DND-41 (cell line): ENCODE measurements around the gene NEU4.

ENCODE experiments used
- ATAC-seq: fragments of 200-7000 bp; cut with Tn5 transposase; 3 replicates; pipeline ENCODE4 v1.9.1; 2021; ENCODE audit warnings: low read depth; ENCODE audit not compliant: insufficient read depth
- DNase-seq: peaks from one replicate; pipeline ENCODE4 v3.0.0-alpha.2; 2020
- H2AFZ ChIP-seq: 2 replicates; pipeline ENCODE4 v1.6.0; 2012; ENCODE audit warnings: low read depth, low read length
- H3K27ac ChIP-seq: 2 replicates; pipeline ENCODE4 v1.5.1; 2012; ENCODE audit warnings: low read length, inconsistent platforms
- H3K27me3 ChIP-seq: fragments of 200-600 bp; sonication (generic); 2 replicates; pipeline ENCODE4 v1.6.0; 2012; ENCODE audit warnings: low read length, mild to moderate bottlenecking, inconsistent platforms; ENCODE audit not compliant: insufficient read depth, poor library complexity
- H3K36me3 ChIP-seq: 2 replicates; pipeline ENCODE4 v1.5.1; 2012; ENCODE audit warnings: low read length, inconsistent platforms; ENCODE audit not compliant: insufficient read depth
- H3K4me1 ChIP-seq: 2 replicates; pipeline ENCODE4 v1.5.1; 2012; ENCODE audit warnings: mild to moderate bottlenecking, low read length; ENCODE audit not compliant: insufficient read depth
- H3K4me2 ChIP-seq: 2 replicates; pipeline ENCODE4 v1.6.0; 2012; ENCODE audit warnings: mild to moderate bottlenecking, moderate library complexity, low read length, inconsistent platforms; ENCODE audit not compliant: insufficient read depth
- H3K4me3 ChIP-seq, 2 experiments: fragments of 200-600 bp in 1 of 2; shearing (Covaris generic) in 1 of 2; 2 replicates each; pipeline ENCODE4 v1.5.1; 2012 to 2016; ENCODE audit warnings: inconsistent platforms in 2 of 2, low read length in 2 of 2, mild to moderate bottlenecking in 2 of 2, low read depth in 1 of 2, moderate library complexity in 1 of 2
- H3K79me2 ChIP-seq: 2 replicates; pipeline ENCODE4 v1.6.0; 2012; ENCODE audit warnings: low read length, inconsistent platforms; ENCODE audit not compliant: insufficient read depth
- H3K9ac ChIP-seq: 2 replicates; pipeline ENCODE4 v1.6.0; 2012; ENCODE audit warnings: low read depth, mild to moderate bottlenecking, inconsistent platforms, low read length, moderate library complexity
- H3K9me3 ChIP-seq: 2 replicates; pipeline ENCODE4 v1.5.1; 2012; ENCODE audit warnings: low read length, moderate library complexity, mild to moderate bottlenecking, inconsistent platforms; ENCODE audit not compliant: insufficient read depth, severe bottlenecking
- H4K20me1 ChIP-seq: 2 replicates; pipeline ENCODE4 v1.6.0; 2012; ENCODE audit warnings: low read length; ENCODE audit not compliant: insufficient read depth
- CTCF ChIP-seq: IDR thresholded peaks from 2 replicates; pipeline ENCODE4 v1.5.1; 2012; ENCODE audit warnings: borderline replicate concordance, low read length, moderate library complexity, mild to moderate bottlenecking; ENCODE audit not compliant: poor library complexity, severe bottlenecking; ENCODE audit errors: extremely low read depth
- EZH2 ChIP-seq: IDR thresholded peaks from 3 replicates; pipeline ENCODE4 v1.6.1; 2012; ENCODE audit warnings: borderline replicate concordance, low read depth, mild to moderate bottlenecking, moderate library complexity, low read length, inconsistent platforms; ENCODE audit not compliant: severe bottlenecking

Gene NEU4

DNA sequence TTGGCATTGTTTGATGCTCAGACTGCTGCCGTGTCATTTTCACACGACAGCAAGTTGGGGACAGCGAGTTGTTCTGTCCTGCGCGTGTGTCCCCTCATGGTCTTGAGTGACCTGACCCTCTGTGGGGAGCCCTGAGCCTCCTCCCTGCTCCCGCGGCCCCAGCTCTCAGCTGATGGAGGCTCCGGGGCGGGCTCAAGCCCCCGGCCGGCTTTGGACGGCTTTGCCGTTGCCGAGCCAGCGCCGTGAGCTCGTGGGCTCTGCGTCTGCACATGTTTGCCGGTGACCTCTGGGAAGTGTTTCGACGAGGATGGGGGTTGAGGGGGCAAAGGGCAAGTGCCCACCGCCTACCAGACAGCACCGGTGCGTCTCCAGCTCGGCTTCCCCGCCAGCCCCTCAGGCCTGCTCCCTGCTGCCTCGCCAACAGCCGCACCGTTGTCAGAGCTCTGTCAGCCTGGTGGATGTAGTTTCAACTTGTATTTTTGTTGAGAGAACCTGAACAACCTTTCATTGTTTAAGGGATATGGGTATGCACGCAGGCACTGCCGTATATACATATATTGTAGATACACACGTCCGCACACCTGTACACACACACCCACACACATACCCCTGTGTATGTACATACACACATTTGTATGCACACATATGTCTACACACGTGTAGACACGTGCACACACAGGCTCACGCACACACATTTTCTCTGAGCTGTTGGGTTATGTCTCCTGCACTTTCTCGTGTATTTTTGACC is 36.0 kb downstream of the NEU4 start:
- no peak overlapping the region for H3K9ac ChIP-seq
- no peak overlapping the region for H3K4me2 ChIP-seq
- no peak for DNase-seq

DNA sequence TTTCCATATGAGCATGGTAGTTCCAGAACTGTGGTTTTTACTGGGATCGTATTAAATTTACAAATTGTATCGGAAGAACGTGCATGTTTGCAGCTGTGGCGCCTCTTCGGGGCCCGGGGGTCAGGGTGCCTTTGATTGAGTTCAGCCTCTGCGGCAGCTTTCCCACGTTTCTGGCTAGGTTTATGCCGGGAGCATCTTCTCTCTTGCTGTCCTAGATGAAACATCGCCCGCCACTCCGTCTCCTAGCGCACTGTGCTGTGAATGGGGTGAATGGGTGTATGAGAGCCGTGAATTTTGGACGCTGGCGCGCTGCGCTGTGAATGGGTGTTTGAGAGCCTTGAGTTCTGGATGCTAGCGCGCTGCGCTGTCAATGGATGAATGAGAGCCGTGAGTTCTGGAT is 37.4 kb downstream of the NEU4 start:
- Histone ChIP-seq H3K4me3 (no peak overlapping the region), H3K9me3 (no peaks in the 10 kb centered on the region), H3K4me1 (no peaks in the 10 kb centered on the region)

More for the DNA sequence above, 36.0 kb downstream of the NEU4 start:
- Histone ChIP-seq H3K79me2 (no peaks in the 10 kb centered on the region), H3K4me3 (no peak overlapping the region), H3K4me1 (no peaks in the 10 kb centered on the region), H2AFZ (no peak overlapping the region), H4K20me1 (no peaks in the 10 kb centered on the region), H3K27me3 (peaks cover 8% of the 10 kb centered on the region), H3K36me3 (no peaks in the 10 kb centered on the region), H3K27ac (no peak overlapping the region), H3K9me3 (no peaks in the 10 kb centered on the region)
- ATAC-seq, result no peak
- no peak for TF ChIP-seq CTCF

GRCh38 chr2:241848761-241849615 is 40.0 kb downstream of the NEU4 start:
- TF ChIP-seq CTCF (no peak), EZH2 (no peak)
- Histone ChIP-seq H3K4me1 (no peaks in the 10 kb centered on the region), H3K36me3 (no peaks in the 10 kb centered on the region), H2AFZ (no peak overlapping the region), H3K27me3 (peaks cover 8% of the 10 kb centered on the region), H3K4me2 (no peak overlapping the region), H4K20me1 (no peaks in the 10 kb centered on the region), H3K9me3 (no peaks in the 10 kb centered on the region), H3K79me2 (no peaks in the 10 kb centered on the region), H3K27ac (no peak overlapping the region), H3K9ac (no peak overlapping the region), H3K4me3 (no peak overlapping the region)
- no peak for ATAC-seq
- no peak for DNase-seq

More for the DNA sequence above, 37.4 kb downstream of the NEU4 start:
- peaks cover 8% of the 10 kb centered on the region for H3K27me3 ChIP-seq
- H3K27ac ChIP-seq, result no peak overlapping the region
- no peaks in the 10 kb centered on the region for H3K79me2 ChIP-seq
- H3K4me2 ChIP-seq, result no peak overlapping the region
- no peak overlapping the region for H3K9ac ChIP-seq
- no peaks in the 10 kb centered on the region for H4K20me1 ChIP-seq
- DNase-seq (no peak), ATAC-seq (no peak)
- TF ChIP-seq EZH2, result no peak
- no peak for TF ChIP-seq CTCF
- H2AFZ ChIP-seq, result no peak overlapping the region
- no peaks in the 10 kb centered on the region for H3K36me3 ChIP-seq
